Mesenchymal stem cell (in vitro differentiated cells and primary cell): ENCODE data around the gene KXD1.
"Not testable (repeated sequence)": the region's sequence is repeated elsewhere in the genome, so short reads cannot be mapped to it uniquely, and the experiment has no call there.

Source experiments
- DNase-seq: peaks from one replicate; pipeline ENCODE4 v3.0.0-alpha.2; 2013
- H2AFZ ChIP-seq: one replicate; pipeline ENCODE4 v1.6.1; 2013; ENCODE audit warnings: low read depth, mild to moderate bottlenecking, control low read depth, inconsistent platforms, low read length, moderate library complexity
- H2AK5ac ChIP-seq: 2 replicates; pipeline ENCODE4 v1.6.1; 2013; ENCODE audit warnings: low read length, moderate library complexity, mild to moderate bottlenecking, inconsistent platforms; ENCODE audit not compliant: severe bottlenecking
- H2BK120ac ChIP-seq: one replicate; pipeline ENCODE4 v1.6.1; 2013; ENCODE audit warnings: low read depth, mild to moderate bottlenecking, inconsistent platforms, low read length, moderate library complexity
- H2BK12ac ChIP-seq, 2 experiments: one replicate each; pipeline ENCODE4 v1.6.1; 2013; ENCODE audit warnings: inconsistent platforms in 2 of 2, low read length in 2 of 2, mild to moderate bottlenecking in 2 of 2, moderate library complexity in 2 of 2, control low read depth in 1 of 2
- H2BK15ac ChIP-seq: one replicate; pipeline ENCODE4 v1.6.1; 2013; ENCODE audit warnings: mild to moderate bottlenecking, low read depth, inconsistent platforms; ENCODE audit not compliant: poor library complexity, severe bottlenecking
- H2BK5ac ChIP-seq: 2 replicates; pipeline ENCODE4 v1.6.1; 2013; ENCODE audit warnings: low read depth, mild to moderate bottlenecking, low read length, control low read depth, inconsistent platforms; ENCODE audit not compliant: poor library complexity, severe bottlenecking
- H3K14ac ChIP-seq, 2 experiments: one replicate each; pipeline ENCODE4 v1.6.1; 2013; ENCODE audit warnings: inconsistent platforms in 2 of 2, low read length in 2 of 2, control low read depth in 1 of 2, mild to moderate bottlenecking in 1 of 2, moderate library complexity in 1 of 2
- H3K18ac ChIP-seq, 2 experiments: one replicate each; pipeline ENCODE4 v1.6.1; 2013; ENCODE audit warnings: inconsistent platforms in 2 of 2, low read length in 2 of 2, control low read depth in 1 of 2, low read depth in 1 of 2, mild to moderate bottlenecking in 1 of 2
- H3K23ac ChIP-seq, 2 experiments: one replicate each; pipeline ENCODE4 v1.6.1; 2013; ENCODE audit warnings: inconsistent platforms in 2 of 2, low read length in 2 of 2, mild to moderate bottlenecking in 2 of 2, moderate library complexity in 2 of 2, control low read depth in 1 of 2
- H3K27ac ChIP-seq: 2 replicates; pipeline ENCODE4 v1.5.1; 2013; ENCODE audit warnings: mild to moderate bottlenecking, moderate library complexity, low read length, control low read depth, inconsistent platforms; ENCODE audit not compliant: poor library complexity, severe bottlenecking
- H3K27me3 ChIP-seq, 2 experiments: 2 replicates each; pipeline versions ENCODE4 v1.6.1 to v1.7.0; 2013; ENCODE audit warnings: low read length in 2 of 2, mild to moderate bottlenecking in 2 of 2, moderate library complexity in 2 of 2, control low read depth in 1 of 2, inconsistent platforms in 1 of 2; ENCODE audit not compliant: control insufficient read depth in 1 of 2, insufficient read depth in 1 of 2
- H3K36me3 ChIP-seq, 2 experiments: 2 replicates each; pipeline versions ENCODE4 v1.6.1 to v1.7.0; 2013; ENCODE audit warnings: low read length in 2 of 2, control low read depth in 1 of 2, inconsistent platforms in 1 of 2, low read depth in 1 of 2, mild to moderate bottlenecking in 1 of 2; ENCODE audit not compliant: insufficient read depth in 2 of 2, control insufficient read depth in 1 of 2
- H3K4ac ChIP-seq, 2 experiments: one replicate each; pipeline ENCODE4 v1.6.1; 2013; ENCODE audit warnings: inconsistent platforms in 2 of 2, low read length in 2 of 2, mild to moderate bottlenecking in 2 of 2, moderate library complexity in 2 of 2, control low read depth in 1 of 2, low read depth in 1 of 2
- H3K4me1 ChIP-seq: 2 replicates; pipeline ENCODE4 v1.6.1; 2013; ENCODE audit warnings: low read depth, low read length, control low read depth; ENCODE audit not compliant: control insufficient read depth, insufficient read depth
- H3K4me2 ChIP-seq: 2 replicates; pipeline ENCODE4 v1.6.1; 2013; ENCODE audit warnings: low read length, mild to moderate bottlenecking, inconsistent platforms; ENCODE audit not compliant: poor library complexity, severe bottlenecking
- H3K4me3 ChIP-seq, 2 experiments: 2 replicates each; pipeline versions ENCODE4 v1.5.1 to v1.7.0; 2013; ENCODE audit warnings: low read length in 2 of 2, mild to moderate bottlenecking in 2 of 2, control low read depth in 1 of 2, low read depth in 1 of 2; ENCODE audit not compliant: insufficient read depth in 1 of 2
- H3K79me1 ChIP-seq: replicated peaks from 2 replicates; pipeline ENCODE4 v1.6.1; 2013; ENCODE audit warnings: mild to moderate bottlenecking, control low read depth, low read length, inconsistent platforms; ENCODE audit not compliant: poor library complexity, severe bottlenecking
- H3K9ac ChIP-seq: 2 replicates; pipeline ENCODE4 v1.7.0; 2013; ENCODE audit warnings: mild to moderate bottlenecking, low read length, moderate library complexity
- H3K9me3 ChIP-seq: 2 replicates; pipeline ENCODE4 v1.7.0; 2013; ENCODE audit warnings: mild to moderate bottlenecking, low read length; ENCODE audit not compliant: control insufficient read depth
- H4K8ac ChIP-seq: one replicate; pipeline ENCODE4 v1.6.1; 2013; ENCODE audit warnings: inconsistent platforms, mild to moderate bottlenecking, low read length, moderate library complexity
- H4K91ac ChIP-seq: one replicate; pipeline ENCODE4 v1.6.1; 2013; ENCODE audit warnings: mild to moderate bottlenecking, low read length, inconsistent platforms
- WGBS: methylation state at CpG from one replicate; pipeline ENCODE4 v1.1.7; 2013; ENCODE audit warnings: mixed read lengths; 5-methylcytosine and 5-hydroxymethylcytosine counted together

Gene KXD1

DNA sequence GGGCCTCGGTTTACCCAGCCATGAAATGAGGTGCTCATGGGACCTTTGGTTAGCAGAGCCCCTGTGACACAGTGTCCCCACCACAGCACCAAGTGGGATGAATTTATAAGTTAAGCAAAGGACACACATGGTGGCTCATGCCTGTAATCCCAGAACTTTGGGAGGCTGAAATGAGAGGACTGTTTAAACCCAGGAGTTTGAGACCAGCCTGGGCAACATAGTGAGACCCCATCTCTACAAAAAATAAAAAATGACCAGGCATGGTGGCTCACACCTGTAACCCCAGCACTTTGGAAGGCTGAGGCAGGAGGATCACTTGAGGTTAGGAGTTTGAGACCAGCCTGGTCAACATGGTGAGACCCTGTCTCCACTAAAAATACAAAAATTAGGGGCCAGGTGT is 17.5 kb upstream of the KXD1 start:
- H2AK5ac ChIP-seq, H3K27ac ChIP-seq, H3K14ac ChIP-seq, H2AFZ ChIP-seq, DNase-seq, H3K4me3 ChIP-seq, H3K23ac ChIP-seq, H3K9ac ChIP-seq, H3K9me3 ChIP-seq, H2BK12ac ChIP-seq, H4K91ac ChIP-seq, H3K27me3 ChIP-seq, H4K8ac ChIP-seq, H2BK120ac ChIP-seq, H3K4me2 ChIP-seq, H3K18ac ChIP-seq, H3K4ac ChIP-seq, H2BK5ac ChIP-seq, H2BK15ac ChIP-seq: not testable (repeated sequence)
- Histone ChIP-seq H3K79me1 (peaks cover 39% of the 10 kb centered on the region), H3K36me3 (peaks cover 55 to 57% of the 10 kb centered on the region in 2 experiments), H3K4me1 (peaks cover 11% of the 10 kb centered on the region)
- WGBS, result 93% methylated on average over 1 of the region's 1 CpG

DNA sequence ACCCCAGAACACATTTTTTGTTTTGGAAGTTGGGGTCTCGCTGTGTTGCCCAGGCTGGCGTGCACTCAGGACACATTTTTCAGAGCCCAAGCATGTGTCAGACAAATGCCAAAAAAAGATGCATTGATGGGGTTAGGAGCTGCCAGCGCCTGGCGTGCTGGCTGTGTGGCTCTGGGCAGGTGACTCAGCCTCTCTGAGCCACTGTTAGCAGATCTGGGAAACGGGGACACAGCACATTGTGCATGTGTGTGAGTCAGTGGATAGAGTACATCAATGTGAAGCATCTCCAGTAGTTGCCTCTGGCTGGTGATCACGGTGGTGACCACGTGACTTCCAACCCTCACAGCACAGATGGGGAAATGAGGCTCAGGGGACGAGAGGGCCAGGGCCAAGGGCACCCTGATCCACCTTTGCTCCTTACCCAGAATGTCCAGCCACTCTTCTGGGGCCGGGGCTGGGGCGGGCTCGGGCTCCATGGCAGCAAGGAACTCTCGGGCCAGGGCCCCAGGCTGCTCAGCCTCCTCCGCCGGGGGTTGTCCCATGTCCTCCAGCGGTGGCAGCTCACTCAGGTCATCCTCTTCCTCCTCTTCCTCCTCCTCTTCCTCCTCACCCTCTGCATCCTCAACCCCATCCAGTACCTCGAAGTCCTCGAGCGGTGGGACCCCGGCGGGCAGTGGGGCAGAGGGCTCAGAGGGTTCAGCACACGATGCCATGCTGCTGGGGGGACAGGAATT is 16.2 kb upstream of the KXD1 start:
- Histone ChIP-seq H3K36me3 (peaks cover 44 to 46% of the 10 kb centered on the region in 2 experiments), H2BK120ac (no peak overlapping the region), H3K4ac (peak overlapping the region in 1 of 2 experiments; percentile 18), H3K14ac (no peak overlapping the region), H2BK15ac (peak overlapping the region; percentile 12), H3K4me1 (peaks cover 11% of the 10 kb centered on the region), H3K79me1 (peaks cover 31% of the 10 kb centered on the region), H2AK5ac (no peak overlapping the region), H2BK5ac (no peak overlapping the region), H3K4me3 (peak overlapping the region in 1 of 2 experiments; percentile 92), H3K9me3 (no peaks in the 10 kb centered on the region), H3K27ac (no peak overlapping the region), H3K18ac (no peak overlapping the region), H3K27me3 (no peaks in the 10 kb centered on the region), H3K4me2 (no peak overlapping the region), H4K8ac (peak overlapping the region; percentile 66), H4K91ac (peak overlapping the region; percentile 93), H2BK12ac (no peak overlapping the region), H3K9ac (peak overlapping the region; percentile 92), H2AFZ (no peak overlapping the region), H3K23ac (no peak overlapping the region)
- 90% methylated on average over 14 of the region's 21 CpGs for WGBS
- peak; percentile 32 for DNase-seq

DNA sequence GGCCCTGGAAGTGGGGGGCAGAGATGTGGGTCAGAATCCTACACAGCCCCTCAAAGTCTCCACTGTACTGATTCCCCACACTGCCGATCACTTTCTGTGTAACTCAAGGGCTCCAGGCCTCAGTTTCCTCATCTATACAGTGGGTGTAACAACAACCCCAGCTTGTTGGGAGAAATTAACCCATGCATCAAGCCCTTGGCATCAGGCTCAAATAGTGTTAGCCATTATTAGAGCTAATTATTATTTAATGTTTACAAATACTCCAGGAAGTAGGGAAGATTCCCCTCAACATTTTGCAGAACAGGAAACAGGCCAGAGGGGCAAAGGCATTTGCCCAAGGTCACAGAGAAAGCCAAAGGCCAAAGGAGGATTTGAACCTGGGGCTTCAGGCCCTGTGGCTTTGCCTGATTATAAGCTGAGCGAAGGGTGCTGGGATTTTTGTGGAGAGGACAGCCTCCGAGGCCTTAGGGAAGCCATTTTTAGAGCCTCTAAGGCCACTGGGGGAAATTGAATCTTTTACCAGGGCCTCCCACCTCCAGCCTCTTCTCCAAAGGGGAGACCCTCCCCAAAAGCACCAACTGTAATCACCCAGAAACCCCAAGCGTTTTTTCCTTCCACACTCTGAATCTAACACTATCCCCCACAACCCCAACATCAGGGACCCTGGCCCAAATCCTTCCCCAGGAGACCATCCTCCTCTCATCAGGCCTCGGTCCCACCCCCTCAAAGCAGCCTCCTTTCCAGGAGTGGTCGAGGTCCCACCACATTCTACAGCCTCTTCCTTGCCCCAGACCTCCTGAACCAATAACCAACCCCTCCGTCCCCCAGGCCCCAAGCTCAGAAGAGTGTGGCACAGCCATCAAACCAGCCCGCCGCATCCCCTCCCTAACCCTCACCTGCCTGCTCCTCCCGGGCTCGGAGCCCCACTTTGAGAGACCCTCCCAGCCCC is 15.4 kb upstream of the KXD1 start:
- H2BK15ac ChIP-seq, result no peak overlapping the region
- H2BK5ac ChIP-seq, result no peak overlapping the region
- peak overlapping the region; percentile 44 to 73 for H3K18ac ChIP-seq
- H3K23ac ChIP-seq, result peak overlapping the region in 1 of 2 experiments; percentile 29
- peak overlapping the region; percentile 14 for H2AK5ac ChIP-seq
- H3K4me1 ChIP-seq, result peaks cover 11% of the 10 kb centered on the region
- peak overlapping the region; percentile 92 for H3K9ac ChIP-seq
- peak overlapping the region; percentile 47 for H4K8ac ChIP-seq
- peak overlapping the region in 1 of 2 experiments; percentile 50 for H3K14ac ChIP-seq
- H2BK12ac ChIP-seq, result no peak overlapping the region
- no peak overlapping the region for H2AFZ ChIP-seq
- H3K79me1 ChIP-seq, result peaks cover 28% of the 10 kb centered on the region
- H3K27me3 ChIP-seq, result no peaks in the 10 kb centered on the region
- no peaks in the 10 kb centered on the region for H3K9me3 ChIP-seq
- no peak for DNase-seq
- H3K27ac ChIP-seq, result peak overlapping the region; percentile 1
- peak overlapping the region; percentile 99 for H2BK120ac ChIP-seq
- peak overlapping the region; percentile 93 for H4K91ac ChIP-seq
- peak overlapping the region; percentile 80 for H3K4me2 ChIP-seq
- WGBS, result 29% methylated on average over 11 of the region's 11 CpGs
- H3K4me3 ChIP-seq, result peak overlapping the region; percentile 86 to 92
- peaks cover 35 to 37% of the 10 kb centered on the region in 2 experiments for H3K36me3 ChIP-seq
- H3K4ac ChIP-seq, result peak overlapping the region in 1 of 2 experiments; percentile 62
